ENCODE data around the gene HTR3D. TPM values are rescaled to one million over a fixed set of nuclear protein-coding genes. Genes with fewer than 3 reads are reported as not detected.

Gene HTR3D
- polyA plus RNA-seq, 1 donor from 2014 or later = not detected

GRCh38 chr3:184078851-184079250 lies 47.3 kb downstream of the HTR3D start:
- H3K4me2 ChIP-seq (ENCODE audit: low read length) = no peak overlapping the region
- H3K36me3 ChIP-seq (ENCODE audit: insufficient read depth, low read length) = no peaks in the 10 kb centered on the region
- H3K9me2 ChIP-seq (ENCODE audit: insufficient read depth, low read length) = no peaks in the 10 kb centered on the region
- no peaks in the 10 kb centered on the region for H3F3A ChIP-seq (ENCODE audit: insufficient read depth, low read length, poor library complexity, severe bottlenecking)
- no peak overlapping the region for H2AFZ ChIP-seq (ENCODE audit: low read depth, low read length)
- H3K27ac ChIP-seq (ENCODE audit: low read length) = no peak overlapping the region
- H3K9ac ChIP-seq (ENCODE audit: low read length) = no peak overlapping the region
- H3K9me3 ChIP-seq (ENCODE audit: low read length) = no peaks in the 10 kb centered on the region
- H4K20me1 ChIP-seq (ENCODE audit: insufficient read depth) = no peaks in the 10 kb centered on the region
- H3K79me2 ChIP-seq (replicated peaks; ENCODE audit: insufficient read depth, low read length) = no peaks in the 10 kb centered on the region
- H3K27me3 ChIP-seq (ENCODE audit: insufficient read depth, low read depth, low read length) = no peaks in the 10 kb centered on the region
- no peak for TF ChIP-seq RAD21 (conservative IDR thresholded peaks at IDR 0.05)
- no peak for TF ChIP-seq POLR2AphosphoS5 (IDR thresholded peaks at IDR 0.05)
- no peak for TF ChIP-seq EP300 (conservative IDR thresholded peaks at IDR 0.05; ENCODE audit: poor library complexity, severe bottlenecking)
- no peak for TF ChIP-seq REST (IDR thresholded peaks at IDR 0.05; ENCODE audit: borderline replicate concordance)
- TF ChIP-seq MXI1 (conservative IDR thresholded peaks at IDR 0.05; ENCODE audit: poor library complexity, severe bottlenecking) = no peak
- H3K4me3 ChIP-seq (ENCODE audit: low read length) = no peak overlapping the region

GRCh38 chr3:184081116-184081830 lies 49.7 kb downstream of the HTR3D start:
- no peaks in the 10 kb centered on the region for H3K9me2 ChIP-seq (ENCODE audit: insufficient read depth, low read length)
- no peak overlapping the region for H3K27ac ChIP-seq (ENCODE audit: low read length)
- H3K9me3 ChIP-seq (ENCODE audit: low read length) = no peaks in the 10 kb centered on the region
- H3K4me2 ChIP-seq (ENCODE audit: low read length) = no peak overlapping the region
- H3K27me3 ChIP-seq (ENCODE audit: insufficient read depth, low read depth, low read length) = no peaks in the 10 kb centered on the region
- TF ChIP-seq SMC3 (conservative IDR thresholded peaks at IDR 0.05; ENCODE audit: poor library complexity) (no peak), EZH2 (IDR thresholded peaks at IDR 0.05; ENCODE audit: borderline replicate concordance, insufficient read depth, low read length, poor library complexity, severe bottlenecking) (no peak), MXI1 (conservative IDR thresholded peaks at IDR 0.05; ENCODE audit: poor library complexity, severe bottlenecking) (no peak), REST (IDR thresholded peaks at IDR 0.05; ENCODE audit: borderline replicate concordance) (no peak), POLR2AphosphoS5 (IDR thresholded peaks at IDR 0.05) (no peak), TAF1 (IDR thresholded peaks at IDR 0.05; ENCODE audit: low read depth) (no peak), EP300 (conservative IDR thresholded peaks at IDR 0.05; ENCODE audit: poor library complexity, severe bottlenecking) (no peak), RAD21 (conservative IDR thresholded peaks at IDR 0.05) (no peak), CTCF (IDR thresholded peaks at IDR 0.05; ENCODE audit: poor library complexity, severe bottlenecking) (no peak)
- no peak overlapping the region for H2AFZ ChIP-seq (ENCODE audit: low read depth, low read length)
- no peak overlapping the region for H3K9ac ChIP-seq (ENCODE audit: low read length)
- H4K20me1 ChIP-seq (ENCODE audit: insufficient read depth) = no peaks in the 10 kb centered on the region
- H3F3A ChIP-seq (ENCODE audit: insufficient read depth, low read length, poor library complexity, severe bottlenecking) = no peaks in the 10 kb centered on the region
- no peaks in the 10 kb centered on the region for H3K36me3 ChIP-seq (ENCODE audit: insufficient read depth, low read length)
- no peaks in the 10 kb centered on the region for H3K79me2 ChIP-seq (replicated peaks; ENCODE audit: insufficient read depth, low read length)
- no peak overlapping the region for H3K4me3 ChIP-seq (ENCODE audit: low read length)
